Measurements from ENCODE around the gene COL19A1.
"Not testable (repeated sequence)": the region's sequence is repeated elsewhere in the genome, so short reads cannot be mapped to it uniquely, and the experiment has no call there.

Gene COL19A1

DNA sequence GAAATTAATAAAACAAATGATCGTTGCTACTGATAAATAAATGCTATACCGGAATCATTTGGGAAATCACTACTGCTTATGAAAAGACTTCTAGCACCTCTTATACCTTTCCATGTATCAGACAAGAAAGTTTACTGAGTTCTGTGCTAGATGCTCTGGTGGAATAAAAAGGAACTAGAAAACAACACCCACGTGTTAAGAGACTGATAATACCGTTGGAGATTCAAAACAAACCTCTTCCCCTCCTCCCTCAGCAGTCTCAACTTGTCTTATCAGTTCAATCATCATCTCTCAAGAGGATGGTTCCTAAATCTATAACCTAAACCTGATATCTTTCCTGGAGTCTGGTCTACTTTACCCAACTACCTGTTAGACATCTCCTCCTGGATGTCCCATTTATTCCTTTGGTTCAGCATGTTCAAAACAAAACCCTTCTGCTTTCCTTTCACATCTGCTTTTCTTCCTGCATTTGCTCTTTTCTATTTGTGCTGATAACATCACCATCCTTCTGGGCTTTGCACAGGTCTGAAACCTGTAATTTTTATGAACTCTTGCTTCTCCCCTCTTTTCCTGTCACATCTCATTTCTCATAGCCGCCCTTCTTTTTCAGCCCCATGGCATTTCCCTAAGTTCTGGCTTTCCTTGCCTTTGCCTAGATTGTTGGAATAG is 122.2 kb downstream of the COL19A1 start:
- no peak overlapping the region for H3K4me3 ChIP-seq
- no peak for DNase-seq (ENCODE audit: low spot score)
- no peak overlapping the region for H3K27ac ChIP-seq
- TF ChIP-seq, protein P1, sequence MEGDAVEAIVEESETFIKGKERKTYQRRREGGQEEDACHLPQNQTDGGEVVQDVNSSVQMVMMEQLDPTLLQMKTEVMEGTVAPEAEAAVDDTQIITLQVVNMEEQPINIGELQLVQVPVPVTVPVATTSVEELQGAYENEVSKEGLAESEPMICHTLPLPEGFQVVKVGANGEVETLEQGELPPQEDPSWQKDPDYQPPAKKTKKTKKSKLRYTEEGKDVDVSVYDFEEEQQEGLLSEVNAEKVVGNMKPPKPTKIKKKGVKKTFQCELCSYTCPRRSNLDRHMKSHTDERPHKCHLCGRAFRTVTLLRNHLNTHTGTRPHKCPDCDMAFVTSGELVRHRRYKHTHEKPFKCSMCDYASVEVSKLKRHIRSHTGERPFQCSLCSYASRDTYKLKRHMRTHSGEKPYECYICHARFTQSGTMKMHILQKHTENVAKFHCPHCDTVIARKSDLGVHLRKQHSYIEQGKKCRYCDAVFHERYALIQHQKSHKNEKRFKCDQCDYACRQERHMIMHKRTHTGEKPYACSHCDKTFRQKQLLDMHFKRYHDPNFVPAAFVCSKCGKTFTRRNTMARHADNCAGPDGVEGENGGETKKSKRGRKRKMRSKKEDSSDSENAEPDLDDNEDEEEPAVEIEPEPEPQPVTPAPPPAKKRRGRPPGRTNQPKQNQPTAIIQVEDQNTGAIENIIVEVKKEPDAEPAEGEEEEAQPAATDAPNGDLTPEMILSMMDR (IDR thresholded peaks at IDR 0.05): no peak

DNA sequence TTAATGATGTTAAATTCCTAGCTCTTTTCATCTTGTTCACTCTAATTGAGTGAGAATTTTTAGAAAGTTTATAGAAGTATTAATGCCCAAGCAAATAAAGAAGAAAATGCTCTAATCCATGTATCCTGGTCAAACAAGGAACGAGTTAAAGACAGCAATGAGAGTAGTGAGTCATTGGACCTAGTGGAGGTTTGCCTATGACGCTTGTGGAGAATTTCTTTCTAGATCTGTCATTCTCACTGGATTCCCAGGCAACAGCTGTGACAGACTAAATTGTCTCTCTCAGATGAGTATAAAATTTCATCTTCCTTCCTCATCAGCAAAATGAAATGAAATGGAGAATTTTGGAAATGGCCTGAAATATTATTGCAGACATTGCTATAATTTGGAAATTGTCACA is 127.9 kb downstream of the COL19A1 start:
- Histone ChIP-seq H3K4me3 (no peak overlapping the region), H3K27ac (no peak overlapping the region)
- TF ChIP-seq, protein P1 (IDR thresholded peaks at IDR 0.05): no peak
- DNase-seq (ENCODE audit: low spot score): no peak

DNA sequence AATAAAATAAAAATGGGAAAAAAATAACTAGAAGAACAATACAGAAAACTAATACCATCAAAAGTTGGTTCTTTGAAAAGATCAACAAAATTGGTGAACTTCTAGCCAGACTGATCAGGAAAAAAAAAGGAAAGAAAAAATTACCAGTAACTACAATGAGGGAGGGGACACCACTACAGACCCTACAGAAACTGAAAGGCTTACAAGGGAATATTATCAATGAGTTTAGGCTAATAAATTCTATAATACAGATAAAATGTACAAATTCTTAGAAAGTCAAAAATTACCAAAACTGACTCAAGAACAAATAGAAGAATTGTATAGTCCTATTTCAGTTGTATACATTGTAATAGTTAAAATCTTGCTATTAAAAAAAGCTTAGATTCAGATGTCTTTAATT is 141.8 kb downstream of the COL19A1 start:
- TF ChIP-seq, protein P1 (IDR thresholded peaks at IDR 0.05): no peak
- Histone ChIP-seq H3K27ac (no peak overlapping the region), H3K4me3 (no peak overlapping the region)
- DNase-seq (ENCODE audit: low spot score): no peak

DNA sequence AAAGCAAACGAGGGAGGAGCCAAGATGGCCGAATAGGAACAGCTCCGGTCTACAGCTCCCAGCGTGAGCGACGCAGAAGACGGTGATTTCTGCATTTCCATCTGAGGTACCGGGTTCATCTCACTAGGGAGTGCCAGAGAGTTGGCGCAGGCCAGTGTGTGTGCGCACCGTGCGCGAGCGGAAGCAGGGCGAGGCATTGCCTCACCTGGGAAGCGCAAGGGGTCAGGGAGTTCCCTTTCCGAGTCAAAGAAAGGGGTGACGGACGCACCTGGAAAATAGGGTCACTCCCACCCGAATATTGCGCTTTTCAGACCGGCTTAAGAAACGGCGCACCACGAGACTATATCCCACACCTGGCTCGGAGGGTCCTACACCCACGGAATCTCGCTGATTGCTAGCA is 144.0 kb downstream of the COL19A1 start:
- H3K27ac ChIP-seq; DNase-seq (ENCODE audit: low spot score); H3K4me3 ChIP-seq: not testable (repeated sequence)

DNA sequence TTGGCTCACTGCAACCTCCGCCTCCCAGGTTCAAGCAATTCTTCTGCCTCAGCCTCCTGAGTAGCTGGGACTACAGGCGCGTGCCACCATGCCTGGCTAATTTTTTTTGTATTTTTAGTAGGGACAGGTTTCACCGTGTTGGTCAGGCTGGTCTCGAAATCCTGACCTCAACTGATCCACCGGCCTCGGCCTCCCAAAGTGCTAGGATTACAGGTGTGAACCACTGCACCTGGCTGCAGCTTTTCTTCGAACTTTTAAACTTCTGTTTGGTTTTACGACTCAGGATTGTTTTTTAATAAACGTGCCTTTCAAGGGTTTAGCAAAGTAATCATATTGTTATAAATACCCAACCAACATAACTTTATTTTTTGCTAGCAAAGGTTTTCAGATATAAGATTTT is 156.8 kb downstream of the COL19A1 start:
- not testable (repeated sequence) for H3K27ac ChIP-seq; H3K4me3 ChIP-seq; DNase-seq (ENCODE audit: low spot score)

DNA sequence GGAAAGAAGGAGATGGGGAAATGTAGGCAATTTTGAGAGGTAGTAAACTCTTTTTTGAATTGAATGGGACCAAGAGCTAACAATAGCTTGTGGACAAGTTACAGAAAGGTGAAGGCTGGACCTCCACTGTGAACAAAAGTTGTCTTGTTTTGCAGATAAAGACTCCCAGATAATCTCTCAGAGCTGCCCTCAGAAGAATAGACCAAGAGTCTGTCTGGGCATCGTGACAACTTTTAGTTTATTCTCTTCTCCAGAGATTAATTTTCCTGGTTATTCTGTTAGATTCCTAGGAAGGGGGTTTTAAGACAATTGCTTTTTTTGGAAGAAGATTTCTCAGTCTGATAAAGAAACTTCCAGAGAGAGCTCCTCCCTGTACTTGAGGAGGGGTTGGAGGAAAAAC is 161.9 kb downstream of the COL19A1 start:
- DNase-seq (ENCODE audit: low spot score): no peak

DNA sequence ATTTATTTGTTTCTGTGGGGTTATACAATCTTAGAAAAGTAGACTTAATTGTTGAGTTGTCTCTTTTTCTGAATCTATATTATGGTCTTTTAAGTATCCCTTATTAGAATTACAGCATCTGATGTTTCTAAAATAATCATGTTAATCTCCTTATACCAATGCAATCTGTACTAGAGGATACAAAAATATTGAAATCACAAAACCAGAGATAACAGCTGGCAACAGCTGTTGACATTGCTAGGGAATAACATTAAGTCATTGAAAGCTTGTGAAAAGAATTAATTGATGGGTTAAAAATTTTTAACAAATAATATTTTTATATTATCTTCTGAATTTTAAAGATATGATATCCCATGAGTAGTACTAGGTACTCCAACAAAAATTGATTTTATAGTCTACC is 162.6 kb downstream of the COL19A1 start:
- H3K27ac ChIP-seq: no peak overlapping the region
- TF ChIP-seq, protein P1 (IDR thresholded peaks at IDR 0.05): no peak
- DNase-seq (ENCODE audit: low spot score): no peak
- H3K4me3 ChIP-seq: no peak overlapping the region

More for the DNA sequence above, 161.9 kb downstream of the COL19A1 start:
- no peak overlapping the region for H3K27ac ChIP-seq
- TF ChIP-seq, protein P1 (IDR thresholded peaks at IDR 0.05): no peak
- H3K4me3 ChIP-seq: no peak overlapping the region

DNA sequence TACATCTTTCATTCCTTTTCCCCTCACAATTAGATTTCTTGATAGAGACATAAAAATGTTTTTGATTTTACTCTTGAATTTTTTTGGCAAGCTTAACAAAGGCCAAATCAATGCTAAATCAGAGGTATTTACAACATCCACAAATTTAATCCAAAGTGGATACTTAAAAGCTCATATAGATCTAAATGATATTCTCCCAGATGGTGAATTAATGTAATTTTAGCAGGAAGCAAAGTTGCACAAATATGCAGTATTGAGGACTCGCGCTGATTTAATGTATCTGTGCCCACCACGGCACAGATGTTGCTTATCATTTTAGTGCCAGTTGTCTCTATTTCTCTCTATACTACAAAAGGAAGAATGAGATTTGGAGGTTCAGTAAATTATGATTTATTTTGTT is 167.4 kb downstream of the COL19A1 start:
- TF ChIP-seq, protein P1 (IDR thresholded peaks at IDR 0.05): no peak
- DNase-seq (ENCODE audit: low spot score): no peak
- Histone ChIP-seq H3K27ac (no peak overlapping the region), H3K4me3 (no peak overlapping the region)
